M059J (cell line): Measurements from ENCODE around the gene NFIA. TPM values are rescaled to one million over a fixed set of nuclear protein-coding genes. Genes with fewer than 3 reads are reported as not detected.

Source experiments
- DNase-seq: peaks from one replicate; pipeline ENCODE4 v3.0.0-alpha.2; 2012; ENCODE audit warnings: low read depth
- total RNA-seq: library from RNA; depleted of rRNA; stranded (reverse); fragments of >200 nt; shearing (Covaris generic); gene quantifications from 2 replicates; pipeline ENCODE4 v1.2.3, GENCODE V29; 2014

Gene NFIA
- total RNA-seq, 1 experiment from 2014 or later = 1.2 TPM

GRCh38 chr1:61494000-61494399, 411.6 kb downstream of the NFIA start:
- peak; percentile 31 for DNase-seq

- DNase-seq = peak; percentile 89
These were observed 414.1 kb downstream of the NFIA start for GRCh38 chr1:61496501-61496900.

DNA sequence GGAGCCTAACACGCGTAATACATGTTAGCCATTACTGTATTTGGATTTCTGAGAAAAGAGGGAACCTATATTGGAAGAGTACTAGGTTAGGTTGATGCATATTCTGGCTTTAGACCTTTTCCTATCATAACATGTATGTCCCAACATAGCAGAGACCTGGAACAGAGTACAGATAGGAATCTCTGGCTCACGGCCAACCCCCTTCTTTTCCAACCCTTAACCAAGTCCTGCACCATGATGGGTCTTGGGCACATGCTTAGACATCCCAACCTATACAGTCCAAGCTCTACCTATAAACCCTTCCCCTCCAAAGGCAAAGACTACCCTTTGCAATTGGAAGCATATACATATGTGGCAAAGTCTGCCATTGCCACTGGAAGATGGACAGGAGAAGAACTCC, 414.7 kb downstream of the NFIA start:
- no peak for DNase-seq

DNA sequence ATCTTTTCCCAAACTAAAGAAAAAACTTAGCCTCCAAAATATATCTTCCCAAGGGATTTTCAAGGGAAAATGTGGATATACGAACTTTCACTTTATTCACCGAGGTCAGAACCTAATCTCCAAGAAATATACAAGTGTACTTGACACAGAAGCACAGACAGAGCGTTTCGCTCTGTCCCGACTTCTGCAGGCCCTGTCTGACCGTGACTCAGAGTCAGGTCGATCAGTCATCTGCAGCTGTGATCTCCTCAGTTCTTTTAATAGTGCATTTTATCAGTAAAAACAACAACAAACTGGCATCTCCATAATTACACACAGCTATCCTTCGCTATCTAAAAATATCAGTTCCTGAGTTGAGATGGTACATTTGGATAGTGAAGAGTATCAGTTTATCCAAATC, 416.0 kb downstream of the NFIA start:
- peak; percentile 32 for DNase-seq

DNA sequence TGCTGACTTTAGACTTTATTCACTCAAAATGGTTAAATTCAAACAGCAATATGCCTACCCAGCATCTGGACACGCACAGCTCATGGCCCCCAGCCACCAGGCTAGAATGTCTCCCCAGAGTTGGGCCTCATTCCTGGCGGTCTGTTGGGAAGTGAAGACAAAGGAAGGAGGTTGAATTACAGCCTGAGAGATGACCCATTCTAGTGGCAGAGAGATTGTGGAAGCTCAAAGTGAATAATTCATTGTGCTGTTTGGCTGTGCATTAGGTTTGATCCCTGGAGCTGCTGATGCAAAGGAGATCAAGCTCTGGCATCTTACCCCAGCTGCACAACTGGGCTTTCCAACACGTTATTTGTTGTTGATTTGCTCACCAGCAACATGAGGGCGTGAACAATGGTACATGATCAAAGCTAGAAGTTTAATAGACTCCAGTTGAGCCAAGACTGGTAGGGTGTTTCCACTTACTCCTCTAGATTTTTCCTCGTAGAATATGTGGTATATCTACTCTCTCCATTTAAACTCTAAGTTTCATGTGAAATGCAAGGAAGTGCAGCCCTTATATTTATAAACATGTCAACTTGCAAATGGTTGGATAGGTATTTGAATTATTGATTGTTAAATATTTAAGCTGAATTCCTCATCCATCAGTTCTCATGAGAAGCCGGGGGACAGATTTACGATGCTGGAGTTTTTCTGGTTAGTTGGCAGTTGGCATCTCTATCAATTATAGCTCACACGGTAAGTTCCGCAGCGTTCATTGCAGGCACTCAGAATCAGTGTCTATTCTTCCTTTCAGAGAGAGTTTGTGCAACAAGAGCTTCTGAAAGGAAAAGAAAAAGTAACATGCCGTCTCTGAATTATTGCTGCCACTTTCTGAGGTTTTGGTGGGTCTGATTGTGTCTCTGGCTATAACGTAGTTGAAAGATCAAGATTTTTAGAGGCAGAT, 419.9 kb downstream of the NFIA start:
- DNase-seq = no peak

DNA sequence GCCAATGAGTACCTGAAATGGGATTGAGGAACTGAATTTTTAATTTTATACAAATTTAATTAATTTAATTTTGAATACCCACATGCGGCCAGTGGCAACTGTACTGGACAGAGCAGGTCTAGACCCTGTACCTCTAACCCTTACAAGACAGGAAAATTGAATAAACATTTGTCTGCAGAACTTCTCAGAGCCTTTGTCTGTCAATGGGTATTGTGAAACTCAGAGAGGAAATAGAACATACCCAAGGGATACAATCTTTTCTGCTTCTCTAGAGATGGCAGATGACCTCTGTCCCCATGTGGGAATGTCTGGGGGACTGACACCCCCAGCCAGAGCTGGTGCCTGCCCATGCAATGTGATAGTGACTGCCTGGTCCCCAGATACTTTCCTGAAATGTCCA, 421.9 kb downstream of the NFIA start:
- no peak for DNase-seq

DNA sequence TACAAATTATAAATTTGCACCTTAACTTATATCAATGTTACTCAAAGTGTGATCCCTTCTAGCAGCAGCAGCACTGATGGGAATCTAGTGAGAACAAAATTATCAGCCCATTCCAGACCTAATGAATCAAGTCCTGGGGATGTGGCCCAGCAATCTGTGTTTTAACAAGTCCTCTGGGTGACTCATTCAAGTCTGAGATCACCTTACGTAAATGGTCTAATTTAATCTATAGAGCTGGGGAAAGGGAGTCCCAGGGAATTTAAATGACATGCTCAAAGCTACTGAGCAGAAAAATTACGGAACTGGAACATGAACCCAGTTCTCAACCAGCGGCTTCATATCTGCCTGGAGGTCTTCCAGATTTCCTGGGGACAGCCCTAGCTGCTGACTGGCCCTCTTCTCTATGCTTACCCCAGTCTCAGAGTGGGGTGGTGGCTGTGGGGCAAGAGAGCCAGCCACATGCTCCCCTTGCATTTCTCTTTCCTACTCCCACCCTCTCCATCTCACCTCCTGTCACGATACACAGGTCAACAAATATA, 422.6 kb downstream of the NFIA start:
- peak; percentile 45 for DNase-seq

DNA sequence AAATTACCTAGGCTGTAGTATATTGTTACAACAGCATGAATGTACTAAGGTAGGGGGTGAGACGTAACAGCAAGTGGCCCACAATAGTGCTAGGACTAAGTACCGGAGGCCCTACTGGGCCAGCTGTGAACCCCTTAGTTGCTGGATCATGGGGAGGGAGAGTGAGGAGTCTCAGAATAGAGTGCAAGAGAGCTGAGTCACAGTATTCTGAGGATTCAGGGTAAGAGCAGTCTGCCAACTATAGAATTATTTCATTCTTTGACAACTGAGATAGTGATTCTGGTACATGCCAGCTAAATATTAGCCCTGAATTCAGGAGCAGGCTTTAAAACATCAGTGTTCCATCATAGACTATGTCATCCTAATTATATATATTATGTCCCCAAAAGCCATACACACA, 423.9 kb downstream of the NFIA start:
- no peak for DNase-seq

- DNase-seq = no peak
These were observed 424.7 kb downstream of the NFIA start for GRCh38 chr1:61506944-61507500.
